T-cell (primary cell): ENCODE measurements around the gene DOCK11. TPM values are rescaled to one million over a fixed set of nuclear protein-coding genes. Genes with fewer than 3 reads are reported as not detected.
A peak's percentile ranks its signal among the peaks of the same experiment; 100 is the strongest.

Experiments
- ATAC-seq, 4 experiments: fragments of 200-7000 bp in 3 of 4; fragments of 150-1000 bp in 1 of 4; cut with Tn5 transposase; replicated peaks in 1 of 4; 1 replicate in 3 of 4; 2 replicates in 1 of 4; pipeline ENCODE4 v1.10.0; 2021; ENCODE audit warnings: moderate library complexity in 3 of 4, mild to moderate bottlenecking in 2 of 4, moderate number of reproducible peaks in 1 of 4
- CTCF ChIA-PET, 2 donors: fragments of 300-600 bp; sonication (Branson Sonifier 250); formaldehyde crosslinking; loops; one replicate each; lab custom pipeline; 2022; ENCODE audit warnings: antibody characterized with exemption in 2 of 2; lab: Charles Lee
- POLR2A ChIA-PET, 2 donors: fragments of 300-600 bp; sonication (Branson Sonifier 250); formaldehyde crosslinking; loops; one replicate each; lab custom pipeline; 2022; ENCODE audit warnings: antibody characterized with exemption in 2 of 2; lab: Charles Lee
- DNase-seq, 35 experiments: peaks; one replicate each; pipeline versions ENCODE4 v3.0.0 to v3.0.0-alpha.2; 2013 to 2023
- H3K27ac ChIP-seq: one replicate; pipeline ENCODE4 v1.5.1; 2013; ENCODE audit warnings: low read length
- H3K27me3 ChIP-seq, 2 experiments: replicated peaks in 1 of 2; 1 replicate in 1 of 2; 2 replicates in 1 of 2; pipeline versions ENCODE4 v1.6.1 to v1.7.0; 2013; ENCODE audit warnings: low read length in 1 of 2, mixed read lengths in 1 of 2; ENCODE audit not compliant: control insufficient read depth in 2 of 2, insufficient read depth in 2 of 2; ENCODE audit errors: extremely low read depth in 1 of 2
- H3K36me3 ChIP-seq, 2 donors: 1 replicate in 1 of 2; 2 replicates in 1 of 2; pipeline versions ENCODE4 v1.6.1 to v1.7.0; 2013; ENCODE audit warnings: low read length in 1 of 2; ENCODE audit not compliant: control insufficient read depth in 2 of 2, insufficient read depth in 1 of 2; ENCODE audit errors: extremely low read depth in 1 of 2
- H3K4me1 ChIP-seq, 2 experiments: 1 replicate in 1 of 2; 2 replicates in 1 of 2; pipeline versions ENCODE4 v1.6.1 to v1.7.0; 2013; ENCODE audit warnings: low read length in 2 of 2, mixed read lengths in 1 of 2; ENCODE audit not compliant: insufficient read depth in 2 of 2, control insufficient read depth in 1 of 2; ENCODE audit errors: extremely low read depth in 1 of 2
- H3K4me3 ChIP-seq, 2 donors: 1 replicate in 1 of 2; 2 replicates in 1 of 2; pipeline versions ENCODE4 v1.5.1 to v1.7.0; 2013; ENCODE audit warnings: mild to moderate bottlenecking in 2 of 2, low read length in 1 of 2, moderate library complexity in 1 of 2; ENCODE audit not compliant: control insufficient read depth in 1 of 2; ENCODE audit errors: extremely low read depth in 1 of 2
- H3K9me3 ChIP-seq: 2 replicates; pipeline ENCODE4 v1.7.0; 2013
- H3K27ac Mint-ChIP-seq, 2 donors: one replicate each; pipeline ENCODE4 v1.8.0; 2020 to 2021; ENCODE audit warnings: mild to moderate bottlenecking in 2 of 2, mixed read lengths in 2 of 2
- H3K27me3 Mint-ChIP-seq, 2 donors: one replicate each; pipeline ENCODE4 v1.8.0; 2021 to 2022; ENCODE audit warnings: mixed read lengths in 2 of 2
- H3K36me3 Mint-ChIP-seq: one replicate; pipeline ENCODE4 v1.8.0; 2021; ENCODE audit warnings: mixed read lengths
- H3K4me1 Mint-ChIP-seq, 3 donors: one replicate each; pipeline ENCODE4 v1.8.0; 2020 to 2022; ENCODE audit warnings: mixed read lengths in 3 of 3, mild to moderate bottlenecking in 1 of 3
- H3K4me3 Mint-ChIP-seq, 3 donors: one replicate each; pipeline ENCODE4 v1.8.0; 2020 to 2022; ENCODE audit warnings: mild to moderate bottlenecking in 3 of 3, mixed read lengths in 3 of 3, moderate library complexity in 3 of 3
- H3K9me3 Mint-ChIP-seq, 3 donors: one replicate each; pipeline ENCODE4 v1.8.0; 2020 to 2022; ENCODE audit warnings: mixed read lengths in 3 of 3
- WGBS: methylation state at CpG from one replicate; pipeline ENCODE4 v1.1.5; 2013; ENCODE audit warnings: missing lambda C conversion rate; ENCODE audit not compliant: insufficient coverage; 5-methylcytosine and 5-hydroxymethylcytosine counted together
- total RNA-seq, 35 experiments: library from RNA in 6 of 35; stranded (reverse) in 6 of 35; fragments of 120-200 nt in 1 of 35; gene quantifications; one replicate each; pipeline versions ENCODE4 v1.2.1 to v1.2.4 and lab custom pipeline; 2013 to 2026

Gene DOCK11
- 100 to 1,000 TPM in 2 of 5 donors, 10 to 100 TPM in 3; 90.7 to 102 (median 94.5) TPM for total RNA-seq
- 158 TPM for total RNA-seq (2013)
- 101 to 438 (median 319) reads per million in 29 experiments for total RNA-seq (lab: John Stamatoyannopoulos, UW)

DNA sequence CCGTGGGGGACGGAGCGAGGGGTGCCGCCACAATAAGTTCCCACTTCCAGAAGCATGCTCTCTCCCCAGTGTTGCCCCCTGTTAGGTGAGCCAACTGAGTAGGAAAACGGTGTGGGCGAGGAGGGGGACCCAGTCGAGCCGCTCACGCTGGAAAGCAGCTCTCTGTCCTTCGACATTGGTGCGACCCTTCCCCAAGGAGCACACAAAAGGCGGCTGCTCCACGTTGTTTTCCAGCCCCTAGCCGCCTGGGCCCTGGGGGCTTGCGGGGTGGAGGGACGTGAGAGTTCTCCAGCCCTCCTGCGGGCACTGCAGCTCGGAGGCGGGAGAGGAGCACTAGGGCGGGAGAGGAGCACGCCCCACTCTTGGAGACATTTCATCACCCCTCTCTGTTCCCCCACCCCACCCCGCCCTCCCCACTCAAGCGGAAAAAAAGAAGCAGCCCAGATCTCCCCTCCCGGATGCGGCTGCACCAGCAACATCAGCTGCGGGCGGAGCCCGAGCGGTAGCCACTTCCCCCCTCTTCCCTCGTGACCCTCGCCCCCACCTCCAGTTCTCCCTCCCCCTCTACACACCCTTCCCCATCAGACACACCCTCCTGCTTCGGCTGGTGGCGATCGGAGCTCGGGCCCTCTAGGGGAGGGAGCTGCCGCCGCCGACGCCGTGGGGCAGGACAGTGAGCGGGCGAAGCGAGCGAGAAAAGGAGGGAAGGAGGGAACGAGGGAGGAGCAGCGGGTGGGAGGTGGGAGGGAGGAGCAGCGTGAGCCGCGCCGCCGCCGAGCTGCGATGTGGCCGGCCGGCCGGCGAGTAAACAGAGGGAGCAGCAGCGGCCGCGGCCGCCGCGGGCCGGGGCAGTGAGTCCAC lies at the start of gene DOCK11:
DOCK11 (plus strand) TSS at position 755 of the 861 bp plus-strand sequence. CDS start 157 bp downstream, outside the sequence.
- Mint-ChIP-seq H3K4me3 (peak within 1 kb of the TSS; percentile 95 to 98 (median 95)), H3K27me3 (peaks cover 0 to 9% of the 10 kb centered on the region in 2 donors), H3K27ac (peak within 1 kb of the TSS; percentile 96 to 98), H3K4me1 (peaks cover 17 to 28% (median 25%) of the 10 kb centered on the region in 3 donors), H3K36me3 (peaks cover 5% of the 10 kb centered on the region), H3K9me3 (no peaks in the 10 kb centered on the region)
- Histone ChIP-seq H3K36me3 (peaks cover 0 to 7% of the 10 kb centered on the region in 2 donors), H3K4me1 (peaks cover 10 to 29% of the 10 kb centered on the region in 2 experiments), H3K4me3 (peak within 1 kb of the TSS; percentile 66 to 80), H3K27me3 (no peaks in the 10 kb centered on the region), H3K27ac (peak within 1 kb of the TSS; percentile 77), H3K9me3 (no peaks in the 10 kb centered on the region)
- ATAC-seq: peak; percentile 71 to 76 (median 73)
- peak; percentile 56 to 84 (median 74) for DNase-seq
- CTCF ChIA-PET: interaction anchor here (0.5 to 2.8 kb wide), 9 partner anchors 11 to 499 kb away, joined by 3 to 17 read pairs (median 4); no protein-coding TSS in a partner anchor
- POLR2A ChIA-PET: interaction anchor here (0.6 to 1.6 kb wide), 7 partner anchors 34 to 63 kb away, joined by 3 to 8 read pairs (median 4); no protein-coding TSS in a partner anchor
- under 1% methylated on average over 25 of the region's 64 CpGs for WGBS

DNA sequence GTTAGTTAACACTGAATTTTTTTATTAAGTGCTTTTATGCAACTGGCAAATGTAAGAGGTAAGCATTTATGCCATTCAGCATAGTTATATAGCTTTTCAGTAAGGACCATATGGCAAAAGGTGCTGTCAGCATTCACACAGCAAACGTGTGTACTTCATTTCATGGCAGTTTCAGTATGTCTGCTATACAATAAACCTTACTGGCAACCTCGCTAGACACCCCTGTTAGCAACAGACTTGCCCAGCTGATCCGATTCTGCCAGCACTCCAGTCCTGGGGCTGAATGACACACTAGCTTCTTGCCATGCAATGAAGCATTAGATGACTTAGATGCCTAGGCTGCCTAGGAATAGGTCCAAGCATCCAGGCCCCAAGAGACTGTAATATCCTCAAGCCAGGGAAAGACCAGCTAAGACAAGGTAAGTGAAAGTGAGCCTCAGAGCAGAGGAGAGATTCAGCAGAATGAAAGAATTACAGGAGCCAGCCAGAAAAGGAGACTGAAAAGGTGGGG lies 47.3 kb upstream of the DOCK11 start:
- ATAC-seq (no peak), DNase-seq (no peak)
- ChIA-PET POLR2A (interaction anchor here in 1 of 2 donors (0.5 kb wide), 1 partner anchor 984 kb away, joined by 3 read pairs; no protein-coding TSS in a partner anchor), CTCF (no interaction called here)
- Histone ChIP-seq H3K4me3 (no peak overlapping the region), H3K27me3 (no peaks in the 10 kb centered on the region), H3K36me3 (peaks cover 0 to 28% of the 10 kb centered on the region in 2 donors), H3K4me1 (no peaks in the 10 kb centered on the region), H3K27ac (no peak overlapping the region), H3K9me3 (no peaks in the 10 kb centered on the region)
- no peaks in the 10 kb centered on the region for H3K4me1 Mint-ChIP-seq
- peak overlapping the region; percentile 7 to 11 for H3K27ac Mint-ChIP-seq
- no peaks in the 10 kb centered on the region for H3K9me3 Mint-ChIP-seq
- WGBS: no CpG with 5 or more reads among the region's 3 CpGs
- H3K27me3 Mint-ChIP-seq: peaks cover 0 to 5% of the 10 kb centered on the region in 2 donors
- H3K36me3 Mint-ChIP-seq: peaks cover 16% of the 10 kb centered on the region
- H3K4me3 Mint-ChIP-seq: no peak overlapping the region

DNA sequence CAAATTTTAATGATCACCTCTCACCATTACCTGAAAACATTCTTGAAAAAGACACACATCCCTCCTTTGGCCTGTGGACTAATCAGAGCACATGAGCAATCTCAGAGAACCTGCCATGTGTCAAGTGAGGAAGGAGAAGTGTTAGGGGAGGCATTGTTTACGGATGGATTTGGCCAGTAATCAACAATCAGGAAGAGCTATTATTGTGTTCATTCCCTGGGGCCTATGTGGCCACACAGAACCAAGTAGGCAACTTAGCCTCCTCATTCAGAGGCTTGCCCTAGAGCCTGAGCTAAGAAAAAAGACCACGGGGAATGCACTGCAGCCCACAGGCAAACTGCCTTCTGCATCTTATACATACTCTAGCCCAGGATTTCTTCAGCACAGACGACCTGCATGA lies 40.6 kb upstream of the DOCK11 start:
- no peak overlapping the region for H3K4me3 ChIP-seq
- no CpG with 5 or more reads among the region's 3 CpGs for WGBS
- H3K27me3 ChIP-seq: no peaks in the 10 kb centered on the region
- Mint-ChIP-seq H3K27me3 (peaks cover 0 to 3% of the 10 kb centered on the region in 2 donors), H3K36me3 (peaks cover 8% of the 10 kb centered on the region), H3K9me3 (no peaks in the 10 kb centered on the region), H3K4me3 (no peak overlapping the region), H3K27ac (no peak overlapping the region), H3K4me1 (peaks cover 0 to 4% (median 0%) of the 10 kb centered on the region in 3 donors)
- CTCF ChIA-PET: interaction anchor here (0.6 to 1.3 kb wide), 4 partner anchors 20 to 147 kb away, joined by 3 to 5 read pairs (median 3); no protein-coding TSS in a partner anchor
- no peak overlapping the region for H3K27ac ChIP-seq
- ATAC-seq (no peak), DNase-seq (no peak)
- no peaks in the 10 kb centered on the region for H3K9me3 ChIP-seq
- H3K36me3 ChIP-seq: peaks cover 0 to 8% of the 10 kb centered on the region in 2 donors
- POLR2A ChIA-PET: interaction anchor here in 1 of 2 donors (0.7 kb wide), 1 partner anchor 69 kb away, joined by 5 read pairs; no protein-coding TSS in a partner anchor
- no peaks in the 10 kb centered on the region for H3K4me1 ChIP-seq

DNA sequence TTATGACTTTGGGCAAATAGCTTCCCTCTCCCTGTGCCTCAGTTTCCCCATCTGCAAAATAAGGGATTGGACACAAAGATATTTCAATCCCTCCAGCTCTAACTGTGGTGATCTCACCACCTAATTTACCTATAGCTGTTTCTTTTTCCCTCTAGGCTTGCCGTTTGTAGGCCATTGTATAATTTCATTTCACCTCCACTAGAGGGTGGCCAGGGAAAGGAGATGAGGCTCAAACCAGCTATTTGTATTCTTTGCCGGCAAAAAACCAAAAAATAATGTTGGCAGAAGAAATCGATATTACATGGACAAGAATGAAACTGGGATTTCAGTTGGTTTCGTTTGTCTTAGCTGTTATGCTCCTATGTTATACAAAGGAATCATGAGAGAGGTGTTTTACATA lies 36.1 kb upstream of the DOCK11 start:
- no peaks in the 10 kb centered on the region for H3K36me3 ChIP-seq

DNA sequence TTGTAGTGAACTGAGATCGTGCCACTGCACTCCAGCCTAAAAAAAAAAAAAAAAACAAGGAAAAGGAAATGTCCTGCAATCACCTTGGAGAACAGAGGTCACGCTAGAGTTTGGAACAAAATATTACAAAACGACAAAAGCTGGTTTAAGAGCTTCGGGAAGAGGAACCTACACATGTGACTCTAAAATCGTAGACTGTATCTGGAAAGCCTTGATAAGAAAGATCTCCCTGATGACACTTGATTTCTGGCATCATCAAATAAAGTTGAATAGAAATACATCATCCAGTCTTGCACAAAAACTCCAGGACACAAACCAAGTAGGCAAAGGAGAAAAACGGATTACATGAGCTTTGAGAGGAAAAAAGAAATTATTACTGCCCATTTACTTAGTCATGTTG lies 31.1 kb upstream of the DOCK11 start:
- ChIA-PET CTCF (no interaction called here), POLR2A (interaction anchor here in 1 of 2 donors (0.6 kb wide), 1 partner anchor 231 kb away, joined by 4 read pairs; no protein-coding TSS in a partner anchor)
- DNase-seq (no peak), ATAC-seq (no peak)
- Mint-ChIP-seq H3K27ac (no peak overlapping the region), H3K4me1 (peaks cover 0 to 2% (median 0%) of the 10 kb centered on the region in 3 donors), H3K36me3 (no peaks in the 10 kb centered on the region), H3K9me3 (no peaks in the 10 kb centered on the region), H3K4me3 (no peak overlapping the region), H3K27me3 (peaks cover 0 to 11% of the 10 kb centered on the region in 2 donors)
- H3K36me3 ChIP-seq: no peaks in the 10 kb centered on the region
- H3K27ac ChIP-seq: no peak overlapping the region
- H3K4me1 ChIP-seq: no peaks in the 10 kb centered on the region
- no peak overlapping the region for H3K4me3 ChIP-seq
- H3K27me3 ChIP-seq: no peaks in the 10 kb centered on the region
- H3K9me3 ChIP-seq: no peaks in the 10 kb centered on the region
- 60% methylated on average over 1 of the region's 6 CpGs for WGBS

More for the DNA sequence above, 36.1 kb upstream of the DOCK11 start:
- H3K4me3 Mint-ChIP-seq: no peak overlapping the region
- H3K9me3 Mint-ChIP-seq: no peaks in the 10 kb centered on the region
- H3K4me3 ChIP-seq: no peak overlapping the region
- ChIA-PET CTCF (interaction anchor here (0.5 to 2.2 kb wide), 15 partner anchors 11 to 225 kb away, joined by 3 to 32 read pairs (median 4); partner anchors contain the start of gene DOCK11 (in 1 of the 2)), POLR2A (interaction anchor here (0.5 to 0.7 kb wide), 4 partner anchors 38 to 511 kb away, joined by 3 to 11 read pairs (median 4); no protein-coding TSS in a partner anchor)
- ATAC-seq (peak in 3 of 4 experiments; percentile 37 to 53 (median 53)), DNase-seq (peak in 23 of 35 experiments; percentile 0 to 58 (median 6))
- H3K27ac ChIP-seq: no peak overlapping the region
- peaks cover 0 to 4% (median 0%) of the 10 kb centered on the region in 3 donors for H3K4me1 Mint-ChIP-seq
- H3K27me3 ChIP-seq: no peaks in the 10 kb centered on the region
- no CpG with 5 or more reads among the region's 4 CpGs for WGBS
- no peaks in the 10 kb centered on the region for H3K9me3 ChIP-seq
- no peaks in the 10 kb centered on the region for H3K4me1 ChIP-seq
- no peak overlapping the region for H3K27ac Mint-ChIP-seq
- H3K36me3 Mint-ChIP-seq: no peaks in the 10 kb centered on the region
- H3K27me3 Mint-ChIP-seq: peaks cover 0 to 8% of the 10 kb centered on the region in 2 donors

DNA sequence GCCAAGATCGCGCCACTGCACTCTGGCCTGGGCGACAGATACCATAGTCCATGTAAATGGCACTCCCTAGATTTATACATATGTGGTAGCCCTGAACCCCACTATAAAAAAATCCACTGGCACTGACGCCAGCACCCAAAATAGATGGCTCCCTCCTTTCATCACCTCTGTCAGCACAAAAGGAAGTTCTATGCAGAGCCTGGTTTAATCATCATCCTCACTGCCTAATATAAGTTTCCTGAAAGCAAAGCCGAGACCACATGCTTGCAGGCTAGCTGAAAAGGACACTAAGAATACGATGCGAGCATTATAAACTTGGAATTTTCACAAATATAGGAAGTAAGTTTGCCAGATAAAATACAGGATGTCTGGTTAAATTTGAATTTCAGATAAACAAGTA lies 27.5 kb upstream of the DOCK11 start:
- Mint-ChIP-seq H3K9me3 (peaks cover 0 to 7% (median 0%) of the 10 kb centered on the region in 3 donors), H3K4me3 (no peak overlapping the region), H3K4me1 (no peaks in the 10 kb centered on the region), H3K27ac (no peak overlapping the region), H3K36me3 (no peaks in the 10 kb centered on the region), H3K27me3 (peaks cover 0 to 11% of the 10 kb centered on the region in 2 donors)
- ChIA-PET POLR2A (no interaction called here), CTCF (no interaction called here)
- no peaks in the 10 kb centered on the region for H3K9me3 ChIP-seq
- H3K27me3 ChIP-seq: no peaks in the 10 kb centered on the region
- 60% methylated on average over 1 of the region's 7 CpGs for WGBS
- H3K4me3 ChIP-seq: no peak overlapping the region
- DNase-seq: no peak
- no peak overlapping the region for H3K27ac ChIP-seq
- H3K4me1 ChIP-seq: no peaks in the 10 kb centered on the region
- no peak for ATAC-seq
- no peaks in the 10 kb centered on the region for H3K36me3 ChIP-seq
